Right ventricle myocardium inferior (tissue), 1 donor: ENCODE data around the gene ACSF3. TPM values are rescaled to one million over a fixed set of nuclear protein-coding genes. Genes with fewer than 3 reads are reported as not detected.

ENCODE experiments used
- ATAC-seq: fragments of 200-7000 bp; cut with Tn5 transposase; one replicate; pipeline ENCODE4 v1.9.1; 2020; ENCODE audit warnings: mild to moderate bottlenecking, moderate library complexity
- DNase-seq: peaks from one replicate; pipeline ENCODE4 v3.0.0; 2021; ENCODE audit errors: missing footprints
- intact Hi-C: fragments of 100-400 bp; cut with DNase I; formaldehyde crosslinking; loops from one replicate; pipeline ENCODE4 v1.11.0; 2022
- total RNA-seq: library from RNA; stranded (reverse); fragmentation: NEBNext Ultra II Directional; extraction: Animal tissue kit (Norgen Biotek cat#: 25700); gene quantifications from one replicate; pipeline ENCODE4 v1.2.1, GENCODE V29; 2021
- donor health status: DM: no; HTN: yes; CAD: no; lungs with severe emphysema.

The ACSF3 gene
- total RNA-seq, 1 donor from 2014 or later: 17.0 TPM

GRCh38 chr16:89102041-89102471 lies 8.4 kb downstream of the ACSF3 start:
- DNase-seq (peak; percentile 31), ATAC-seq (no peak)
- intact Hi-C loops: no loop called here

- intact Hi-C loops: no loop called here
- DNase-seq (peak; percentile 60), ATAC-seq (no peak)
Measured at GRCh38 chr16:89102481-89103073, 8.9 kb downstream of the ACSF3 start.

GRCh38 chr16:89103156-89103555 lies 9.5 kb downstream of the ACSF3 start:
- ATAC-seq (no peak), DNase-seq (no peak)
- intact Hi-C loops: no loop called here

GRCh38 chr16:89103781-89104180 lies 10.1 kb downstream of the ACSF3 start:
- ATAC-seq (no peak), DNase-seq (no peak)
- intact Hi-C loops: no loop called here

- no peak for DNase-seq
- intact Hi-C loops: no loop called here
Measured at GRCh38 chr16:89104303-89104702, 10.7 kb downstream of the ACSF3 start.

GRCh38 chr16:89104930-89105571 lies 11.4 kb downstream of the ACSF3 start:
- peak; percentile 43 for ATAC-seq
- DNase-seq: no peak
- intact Hi-C loops: no loop called here

More at GRCh38 chr16:89104303-89104702, 10.7 kb downstream of the ACSF3 start:
- ATAC-seq: no peak

GRCh38 chr16:89105599-89106151 lies 12.0 kb downstream of the ACSF3 start:
- no peak for DNase-seq
- no peak for ATAC-seq
- intact Hi-C loops: no loop called here

- DNase-seq (no peak), ATAC-seq (no peak)
- intact Hi-C loops: no loop called here
Measured at GRCh38 chr16:89106533-89107202, 13.0 kb downstream of the ACSF3 start.

- DNase-seq (no peak), ATAC-seq (no peak)
- intact Hi-C loops: no loop called here
Measured at GRCh38 chr16:89107203-89107582, 13.5 kb downstream of the ACSF3 start.

GRCh38 chr16:89108416-89108815 lies 14.8 kb downstream of the ACSF3 start:
- intact Hi-C loops: no loop called here
- DNase-seq: no peak
- no peak for ATAC-seq

- ATAC-seq: no peak
- no peak for DNase-seq
- intact Hi-C loops: no loop called here
Measured at GRCh38 chr16:89110641-89111040, 17.0 kb downstream of the ACSF3 start.

GRCh38 chr16:89111263-89111662 lies 17.6 kb downstream of the ACSF3 start:
- intact Hi-C loops: no loop called here
- ATAC-seq: no peak
- no peak for DNase-seq

- ATAC-seq (no peak), DNase-seq (no peak)
- intact Hi-C loops: no loop called here
Measured at GRCh38 chr16:89112377-89113151, 18.9 kb downstream of the ACSF3 start.

GRCh38 chr16:89113152-89113547 lies 19.5 kb downstream of the ACSF3 start:
- no peak for DNase-seq
- ATAC-seq: no peak
- intact Hi-C loops: no loop called here

- DNase-seq (no peak), ATAC-seq (no peak)
- intact Hi-C loops: no loop called here
Measured at GRCh38 chr16:89113661-89114060, 20.0 kb downstream of the ACSF3 start.

- DNase-seq (no peak), ATAC-seq (no peak)
- intact Hi-C loops: no loop called here
Measured at GRCh38 chr16:89114159-89114981, 20.7 kb downstream of the ACSF3 start.

- intact Hi-C loops: no loop called here
- peak; percentile 92 for DNase-seq
- ATAC-seq: peak; percentile 58
Measured at GRCh38 chr16:89115216-89115861, 21.7 kb downstream of the ACSF3 start.
